PC-3 (cell line): Measurements from ENCODE around the gene PTN.

Experiments used
- CTCF ChIP-seq: fragments of 300-600 bp; sonication (generic); conservative IDR thresholded peaks from 2 replicates; pipeline ENCODE4 v1.5.1; 2017; ENCODE audit warnings: antibody characterized with exemption, low read depth, mild to moderate bottlenecking, low read length
- EZH2phosphoT487 ChIP-seq: fragments of 300-600 bp; sonication (generic); IDR thresholded peaks from 2 replicates; pipeline ENCODE4 v1.6.1; 2018; ENCODE audit warnings: mild to moderate bottlenecking, antibody characterized with exemption, low read length, borderline replicate concordance

- no peak for TF ChIP-seq CTCF
- TF ChIP-seq EZH2phosphoT487 = no peak
These were observed 47.0 kb downstream of the PTN start for GRCh38 chr7:137296576-137296975.
